Adrenal gland (tissue), 12 donors: Measurements from ENCODE around the gene ADAMTS7. TPM values are rescaled to one million over a fixed set of nuclear protein-coding genes. Genes with fewer than 3 reads are reported as not detected.
A peak's percentile ranks its signal among the peaks of the same experiment; 100 is the strongest.

Experiments
- DNase-seq, 7 donors: peaks; one replicate each; pipeline ENCODE4 v3.0.0-alpha.2; 2019 to 2020
- H3K27ac ChIP-seq, 5 donors: fragments of 200-600 bp; sonication (generic) in 4 of 5; 1 replicate in 3 of 5; 2 replicates in 2 of 5; pipeline versions ENCODE4 v1.5.1 to v1.8.0; 2016 to 2020; ENCODE audit warnings: mild to moderate bottlenecking in 1 of 5
- H3K27me3 ChIP-seq: fragments of 200-600 bp; 2 replicates; pipeline ENCODE4 v1.8.0; 2021
- H3K36me3 ChIP-seq, 2 donors: fragments of 200-600 bp; replicated peaks in 1 of 2; 1 replicate in 1 of 2; 2 replicates in 1 of 2; pipeline versions ENCODE4 v1.5.1 to v1.8.0; 2018 to 2022
- H3K4me1 ChIP-seq, 2 donors: fragments of 200-600 bp; replicated peaks in 1 of 2; 1 replicate in 1 of 2; 2 replicates in 1 of 2; pipeline versions ENCODE4 v1.5.1 to v1.8.0; 2018 to 2021
- H3K4me3 ChIP-seq, 4 donors: fragments of 200-600 bp; sonication (generic) in 3 of 4; one replicate each; pipeline ENCODE4 v1.5.1; 2016 to 2018
- H3K9me3 ChIP-seq, 3 donors: fragments of 200-600 bp; sonication (generic) in 1 of 3; replicated peaks in 1 of 3; 1 replicate in 2 of 3; 2 replicates in 1 of 3; pipeline versions ENCODE4 v1.5.1 to v1.8.0; 2016 to 2021
- CTCF ChIP-seq, 6 experiments: fragments of 450-650 bp in 4 of 6; fragments of 200-600 bp in 2 of 6; sonication (generic) in 1 of 6; IDR thresholded peaks; 1 replicate in 5 of 6; 2 replicates in 1 of 6; pipeline versions ENCODE4 v1.5.1 to v1.8.0; 2016 to 2021; ENCODE audit warnings: antibody characterized with exemption in 6 of 6, mild to moderate bottlenecking in 2 of 6, moderate library complexity in 1 of 6
- POLR2A ChIP-seq, 2 donors: fragments of 450-650 bp; IDR thresholded peaks; one replicate each; pipeline ENCODE4 v1.6.1; 2017; ENCODE audit warnings: antibody characterized with exemption in 2 of 2, mild to moderate bottlenecking in 2 of 2, moderate library complexity in 1 of 2
- WGBS, 4 donors: extraction: QIAGEN DNeasy Blood & Tissue Kit in 2 of 4; methylation state at CpG; one replicate each; pipeline versions ENCODE4 v1.1.5 to v1.1.7; 2013 to 2017; 5-methylcytosine and 5-hydroxymethylcytosine counted together
- intact Hi-C, 2 donors: fragments of 100-400 bp; cut with DNase I; formaldehyde crosslinking; loops; one replicate each; pipeline versions ENCODE4 v1.14.1 to v1.15.0; 2022 to 2023
- polyA plus RNA-seq, 3 donors: library from polyadenylated mRNA; stranded (reverse); fragments of 200-250 nt in 2 of 3; fragments of 350-450 nt in 1 of 3; fragmentation: Illumina TruSeq in 1 of 3; extraction: RNeasy Lipid Tissue Mini Kit (QIAGEN cat#74804) in 1 of 3; gene quantifications; one replicate each; pipeline ENCODE4 v1.2.3, GENCODE V29; 2013 to 2014
- small RNA-seq, 2 donors: library from RNA; depleted of rRNA; stranded (forward); fragments of <200 nt; gene quantifications; one replicate each; pipeline ENCODE3, GENCODE V24; 2016
- total RNA-seq, 9 donors: library from RNA; depleted of rRNA in 4 of 9; stranded (reverse); fragments of >200 nt in 4 of 9; fragments of 120-200 nt in 1 of 9; fragmentation: NEBNext Ultra II Directional in 1 of 9; extraction: Animal tissue kit (Norgen Biotek cat#: 25700) in 1 of 9; gene quantifications; one replicate each; pipeline versions ENCODE4 v1.1.0 to v1.2.4, GENCODE V29; 2013 to 2023
- donor health status: healthy with polysubstance abuse.
- donor health status: Bipolar disorder and iron deficiency.
- donor health status: DM: yes; HTN: yes; CAD: no.
- donor health status: DM: no; HTN: no; CAD: no.
- donor health status: DM: no; HTN: no; CAD: no.
- donor health status: DM: yes; HTN: yes; CAD: no.

ADAMTS7 gene
- total and polyA plus RNA-seq, 12 donors, result 0.70 to 27.7 (median 10.0) TPM

DNA sequence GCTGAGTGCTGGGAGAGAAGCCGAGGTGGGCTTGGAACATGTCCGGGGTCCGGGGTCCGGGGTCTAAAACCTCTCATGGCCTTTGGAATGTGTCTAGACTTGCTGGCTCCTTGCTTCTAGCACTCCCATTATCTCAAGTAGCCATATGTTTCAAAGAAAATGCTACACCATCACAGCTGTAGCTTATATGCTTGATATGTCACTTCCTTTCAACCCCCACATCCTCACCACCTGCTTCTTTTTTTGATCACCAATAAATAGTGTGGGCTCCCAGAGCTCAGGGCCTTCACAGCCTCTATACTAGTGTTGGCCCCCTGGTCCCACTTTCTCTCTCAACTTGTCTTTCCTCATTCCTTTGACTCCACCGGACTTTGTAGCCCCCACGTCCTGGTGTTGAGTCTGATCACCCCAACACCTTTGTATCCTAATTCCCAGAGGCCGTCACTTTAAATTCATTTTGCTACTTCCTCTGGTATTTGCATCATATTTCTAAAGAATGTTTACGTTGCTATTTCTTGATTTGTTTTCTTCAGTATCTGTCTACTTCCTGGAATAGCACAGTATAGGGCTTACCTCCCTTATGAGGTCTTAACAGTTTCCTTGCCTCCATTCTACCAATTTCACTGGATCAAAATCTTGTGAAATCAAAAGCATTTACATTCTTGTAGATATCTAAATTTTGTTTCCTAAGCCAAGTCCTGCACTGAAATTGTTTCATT is 98.3 kb downstream of the ADAMTS7 start:
- 73 to 78% (median 76%) methylated on average over 8 of the region's 8 CpGs for WGBS, 4 donors
- intact Hi-C loops, result no loop called here
- Histone ChIP-seq H3K36me3 (no peaks in the 10 kb centered on the region), H3K4me3 (no peak overlapping the region), H3K27ac (no peak overlapping the region), H3K9me3 (no peaks in the 10 kb centered on the region), H3K27me3 (no peaks in the 10 kb centered on the region), H3K4me1 (peaks cover 0 to 8% of the 10 kb centered on the region in 2 donors)
- TF ChIP-seq CTCF (IDR thresholded peaks at IDR 0.05) (no peak), POLR2A (IDR thresholded peaks at IDR 0.05) (no peak)
- no peak for DNase-seq

DNA sequence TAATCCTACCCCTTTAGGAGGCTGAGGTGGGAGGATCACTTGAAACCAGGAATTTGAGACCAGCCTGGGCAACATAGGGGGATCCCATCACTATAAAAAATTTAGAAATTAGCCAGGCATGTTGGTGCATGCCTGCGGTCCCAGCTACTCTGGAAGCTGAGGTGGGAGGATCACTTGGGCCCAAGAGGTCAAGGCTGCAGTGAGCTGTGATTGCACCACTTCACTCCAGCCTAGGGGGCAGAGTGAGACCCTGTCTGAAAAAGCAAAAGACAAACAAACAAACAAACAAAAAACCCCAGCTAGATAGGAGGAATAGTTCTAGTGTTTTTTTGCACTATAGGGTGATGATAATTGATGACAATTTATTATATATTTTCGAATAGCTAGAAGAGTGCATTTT is 99.6 kb downstream of the ADAMTS7 start:
- intact Hi-C loops, result no loop called here
- no peak overlapping the region for H3K4me3 ChIP-seq

GRCh38 chr15:78709263-78709882 is 101.9 kb downstream of the ADAMTS7 start:
- Histone ChIP-seq H3K4me1 (peaks cover 0 to 8% of the 10 kb centered on the region in 2 donors), H3K4me3 (peak overlapping the region in 1 of 4 donors; percentile 30), H3K27me3 (no peaks in the 10 kb centered on the region), H3K9me3 (no peaks in the 10 kb centered on the region), H3K27ac (no peak overlapping the region), H3K36me3 (no peaks in the 10 kb centered on the region)
- DNase-seq, result peak; percentile 64 to 90 (median 74)
- intact Hi-C loops, result loop anchor here (5.0 kb wide), 2 partner anchors 72 to 92 kb away; no protein-coding TSS in a partner anchor
- TF ChIP-seq CTCF (IDR thresholded peaks at IDR 0.05) (peak; percentile 88 to 97 (median 90)), POLR2A (IDR thresholded peaks at IDR 0.05) (no peak)
- WGBS, 4 donors, result 4 to 8% (median 7%) methylated on average over 20 to 21 of the region's 21 CpGs

More for the DNA sequence above, 99.6 kb downstream of the ADAMTS7 start:
- no peak overlapping the region for H3K27ac ChIP-seq
- no peaks in the 10 kb centered on the region for H3K9me3 ChIP-seq
- TF ChIP-seq CTCF (IDR thresholded peaks at IDR 0.05) (no peak), POLR2A (IDR thresholded peaks at IDR 0.05) (no peak)
- no peaks in the 10 kb centered on the region for H3K36me3 ChIP-seq
- peaks cover 0 to 8% of the 10 kb centered on the region in 2 donors for H3K4me1 ChIP-seq
- H3K27me3 ChIP-seq, result no peaks in the 10 kb centered on the region
- no peak for DNase-seq
- 79 to 89% (median 83%) methylated on average over 2 of the region's 2 CpGs for WGBS, 4 donors

Small RNA genes lying within 50 kb of the gene (small RNA-seq; reads per million reads assigned to genes)
- gene AC022748.3, result 0 reads per million in 2 donors

Other genes with a start within 250 kb of the ADAMTS7 start
- 1 to 10 TPM in 4 of 9 donors, under 1 TPM in 4, not detected in 1; 0.18 to 1.7 (median 1.1) TPM for gene CHRNA5, start 245.9 kb downstream of the ADAMTS7 start, total RNA-seq
- 1 to 10 TPM; 1.0 to 1.7 (median 1.6) TPM for gene CHRNA5, start 245.9 kb downstream of the ADAMTS7 start, polyA plus RNA-seq
- 10 to 100 TPM in 3 of 9 donors, 1 to 10 TPM in 3, under 1 TPM in 3; 0.43 to 62.6 (median 3.2) TPM for gene CHRNA3, start 190.5 kb downstream of the ADAMTS7 start, total RNA-seq
- gene CHRNA3, start 190.5 kb downstream of the ADAMTS7 start, polyA plus RNA-seq, result 10 to 100 TPM; 16.1 to 57.1 (median 40.7) TPM
- gene CHRNB4, start 170.3 kb downstream of the ADAMTS7 start, total RNA-seq, result 1 to 10 TPM in 4 of 9 donors, under 1 TPM in 5; 0.24 to 4.5 (median 0.93) TPM
- gene CHRNB4, start 170.3 kb downstream of the ADAMTS7 start, polyA plus RNA-seq, result 1 to 10 TPM in 2 of 3 donors, under 1 TPM in 1; 0.34 to 5.7 (median 1.9) TPM
- 100 to 1,000 TPM; 190 to 485 (median 354) TPM for gene MORF4L1, start 61.4 kb upstream of the ADAMTS7 start, total RNA-seq
- gene MORF4L1, start 61.4 kb upstream of the ADAMTS7 start, polyA plus RNA-seq, result 100 to 1,000 TPM in 2 of 3 donors, 10 to 100 TPM in 1; 99.8 to 935 (median 228) TPM
- gene CTSH, start 133.6 kb upstream of the ADAMTS7 start, total RNA-seq, result 100 to 1,000 TPM in 7 of 9 donors, 10 to 100 TPM in 2; 24.2 to 303 (median 152) TPM
- 100 to 1,000 TPM in 1 of 3 donors, 10 to 100 TPM in 2; 71.2 to 156 (median 89.7) TPM for gene CTSH, start 133.6 kb upstream of the ADAMTS7 start, polyA plus RNA-seq